ENCODE measurements around the gene RRAS. TPM values are rescaled to one million over a fixed set of nuclear protein-coding genes. Genes with fewer than 3 reads are reported as not detected.
"Not testable (repeated sequence)": the region's sequence is repeated elsewhere in the genome, so short reads cannot be mapped to it uniquely, and the experiment has no call there.

RRAS gene
- total RNA-seq, 1 donor from 2014 or later: 3.9 TPM

DNA sequence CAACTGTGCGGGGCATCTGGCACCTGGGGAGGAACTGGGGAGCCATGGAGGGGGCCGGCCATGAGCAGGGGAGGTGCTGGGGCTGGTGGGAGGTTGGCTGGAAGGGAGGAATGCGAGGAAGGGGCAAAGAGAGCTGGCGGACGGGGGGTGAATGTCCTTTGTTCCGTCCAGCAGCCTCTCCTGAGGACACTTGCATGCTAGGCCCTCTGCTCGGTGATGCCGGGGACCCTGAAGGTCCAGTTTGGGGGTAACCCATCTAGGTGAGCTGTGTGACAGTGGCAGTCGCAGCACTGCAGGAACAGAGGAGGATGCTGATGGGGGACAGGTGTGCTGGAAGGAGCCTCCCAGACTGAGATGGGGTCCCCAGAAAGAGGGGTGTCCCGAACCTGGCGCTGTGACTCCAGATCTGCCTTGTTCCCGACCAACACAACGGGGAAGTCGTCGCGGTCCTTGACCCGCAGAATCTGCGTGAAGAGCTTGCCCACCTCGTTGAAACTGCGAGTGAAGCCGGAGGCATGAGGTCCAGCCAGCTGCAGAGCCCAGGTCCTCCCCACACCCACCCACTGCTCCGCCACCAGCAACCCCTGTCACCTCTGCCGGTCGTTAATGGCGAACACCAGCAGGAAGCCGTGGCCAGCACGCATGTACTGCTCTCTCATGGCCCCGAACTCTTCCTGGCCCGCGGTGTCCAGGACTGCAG, 3.6 kb downstream of the RRAS start:
- TF ChIP-seq, protein P1, sequence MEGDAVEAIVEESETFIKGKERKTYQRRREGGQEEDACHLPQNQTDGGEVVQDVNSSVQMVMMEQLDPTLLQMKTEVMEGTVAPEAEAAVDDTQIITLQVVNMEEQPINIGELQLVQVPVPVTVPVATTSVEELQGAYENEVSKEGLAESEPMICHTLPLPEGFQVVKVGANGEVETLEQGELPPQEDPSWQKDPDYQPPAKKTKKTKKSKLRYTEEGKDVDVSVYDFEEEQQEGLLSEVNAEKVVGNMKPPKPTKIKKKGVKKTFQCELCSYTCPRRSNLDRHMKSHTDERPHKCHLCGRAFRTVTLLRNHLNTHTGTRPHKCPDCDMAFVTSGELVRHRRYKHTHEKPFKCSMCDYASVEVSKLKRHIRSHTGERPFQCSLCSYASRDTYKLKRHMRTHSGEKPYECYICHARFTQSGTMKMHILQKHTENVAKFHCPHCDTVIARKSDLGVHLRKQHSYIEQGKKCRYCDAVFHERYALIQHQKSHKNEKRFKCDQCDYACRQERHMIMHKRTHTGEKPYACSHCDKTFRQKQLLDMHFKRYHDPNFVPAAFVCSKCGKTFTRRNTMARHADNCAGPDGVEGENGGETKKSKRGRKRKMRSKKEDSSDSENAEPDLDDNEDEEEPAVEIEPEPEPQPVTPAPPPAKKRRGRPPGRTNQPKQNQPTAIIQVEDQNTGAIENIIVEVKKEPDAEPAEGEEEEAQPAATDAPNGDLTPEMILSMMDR (IDR thresholded peaks at IDR 0.05; ENCODE audit: unreplicated experiment): no peak
- no peaks in the 10 kb centered on the region for H3K36me3 Mint-ChIP-seq (ENCODE audit: insufficient read depth)
- H3K4me3 Mint-ChIP-seq (ENCODE audit: low read depth): no peak overlapping the region
- H3K4me1 Mint-ChIP-seq (ENCODE audit: low read depth): peaks cover 22% of the 10 kb centered on the region
- H3K27me3 Mint-ChIP-seq: peaks cover 33% of the 10 kb centered on the region
- DNase-seq (ENCODE audit: low spot score, unreplicated experiment): no peak
- no peaks in the 10 kb centered on the region for H3K9me3 Mint-ChIP-seq (ENCODE audit: low read depth)
- peak overlapping the region; percentile 81 for H3K27ac Mint-ChIP-seq

DNA sequence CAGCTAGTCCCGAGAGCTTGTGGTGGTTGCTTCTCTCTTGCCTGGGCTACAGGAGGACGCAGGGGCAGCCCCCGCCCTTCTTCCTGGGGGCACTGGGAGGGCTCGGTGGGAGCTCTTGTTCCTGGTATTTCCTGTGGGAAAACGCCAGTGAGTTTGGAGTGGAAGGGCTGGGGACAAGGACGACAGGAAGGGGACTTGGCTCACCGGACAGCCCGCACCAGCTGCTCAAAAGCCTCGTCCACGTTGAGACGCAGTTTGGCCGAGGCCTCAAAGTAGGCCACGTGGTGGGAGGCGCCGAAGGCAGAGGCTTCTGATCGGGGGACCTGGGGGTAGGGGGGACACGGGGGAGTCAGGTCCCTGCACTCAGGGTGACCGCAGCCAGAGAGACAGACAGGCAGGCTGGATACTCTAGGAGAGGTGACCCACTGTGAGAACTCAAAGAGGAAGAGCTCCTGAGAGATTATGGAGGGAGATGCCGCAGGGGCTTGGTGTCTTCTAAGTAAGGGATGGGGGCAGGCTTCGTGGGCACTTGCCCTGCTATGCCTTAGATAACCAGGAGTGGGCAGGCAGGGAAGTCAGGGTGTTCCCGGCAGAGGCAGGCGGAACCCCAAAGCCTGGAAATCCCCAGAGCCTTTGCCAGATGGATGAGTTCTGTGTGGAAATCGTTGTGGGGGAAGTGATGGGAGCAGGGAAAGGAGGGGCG, 4.3 kb downstream of the RRAS start:
- no peaks in the 10 kb centered on the region for H3K36me3 Mint-ChIP-seq (ENCODE audit: insufficient read depth)
- H3K4me1 Mint-ChIP-seq (ENCODE audit: low read depth): peaks cover 18% of the 10 kb centered on the region
- H3K4me3 Mint-ChIP-seq (ENCODE audit: low read depth): no peak overlapping the region
- no peaks in the 10 kb centered on the region for H3K9me3 Mint-ChIP-seq (ENCODE audit: low read depth)
- TF ChIP-seq, protein P1 (IDR thresholded peaks at IDR 0.05; ENCODE audit: unreplicated experiment): no peak
- H3K27ac Mint-ChIP-seq: peak overlapping the region; percentile 81
- peaks cover 33% of the 10 kb centered on the region for H3K27me3 Mint-ChIP-seq
- DNase-seq (ENCODE audit: low spot score, unreplicated experiment): no peak

DNA sequence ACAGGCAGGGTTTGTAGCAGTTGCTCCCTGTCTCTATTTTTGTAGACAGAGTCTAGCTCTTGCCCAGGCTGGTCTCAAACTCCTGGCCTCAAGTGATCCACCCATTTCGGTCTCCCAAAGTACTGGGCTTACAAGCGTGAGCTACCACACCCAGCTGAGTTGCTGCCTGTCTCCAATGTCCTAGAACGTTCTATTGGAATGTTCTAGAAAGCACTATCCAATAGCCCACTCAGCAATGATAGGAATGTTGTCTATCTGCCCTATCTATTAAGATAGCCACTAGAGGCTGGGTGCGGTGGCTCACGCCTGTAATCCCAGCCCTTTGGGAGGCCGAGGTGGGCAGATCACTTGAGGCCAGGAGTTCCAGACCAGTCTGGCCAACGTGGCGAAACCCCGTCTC, 6.7 kb downstream of the RRAS start:
- DNase-seq (ENCODE audit: low spot score, unreplicated experiment); H3K4me1 Mint-ChIP-seq (ENCODE audit: low read depth): not testable (repeated sequence)

DNA sequence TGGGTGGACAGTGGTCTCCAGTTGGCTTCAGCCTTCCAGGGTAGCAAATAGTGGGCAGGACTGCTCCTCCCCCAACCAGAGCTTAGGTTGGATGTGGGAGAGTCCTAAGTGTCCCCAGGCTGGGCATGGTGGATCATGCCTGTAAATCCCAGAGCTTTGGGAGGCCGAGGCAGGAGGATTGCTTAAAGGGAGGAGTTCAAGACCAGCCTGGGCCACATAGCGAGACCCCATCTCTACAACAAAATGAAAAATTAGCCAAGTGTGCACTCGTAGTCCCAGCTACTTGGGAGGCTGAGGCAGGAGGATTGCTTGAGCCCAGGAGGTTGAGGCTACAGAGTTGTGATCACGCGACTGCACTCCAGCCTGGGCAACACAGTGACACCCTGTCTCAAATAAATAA, 7.4 kb downstream of the RRAS start:
- Mint-ChIP-seq H3K36me3 (ENCODE audit: insufficient read depth) (peaks cover 5% of the 10 kb centered on the region), H3K9me3 (ENCODE audit: low read depth) (no peaks in the 10 kb centered on the region), H3K4me1 (ENCODE audit: low read depth) (peaks cover 3% of the 10 kb centered on the region), H3K27ac (no peak overlapping the region), H3K27me3 (peaks cover 15% of the 10 kb centered on the region), H3K4me3 (ENCODE audit: low read depth) (no peak overlapping the region)
- DNase-seq (ENCODE audit: low spot score, unreplicated experiment): no peak
- TF ChIP-seq, protein P1 (IDR thresholded peaks at IDR 0.05; ENCODE audit: unreplicated experiment): no peak

More for the DNA sequence above, 6.7 kb downstream of the RRAS start:
- peaks cover 19% of the 10 kb centered on the region for H3K27me3 Mint-ChIP-seq
- H3K27ac Mint-ChIP-seq: peak overlapping the region; percentile 33
- H3K9me3 Mint-ChIP-seq (ENCODE audit: low read depth); H3K4me3 Mint-ChIP-seq (ENCODE audit: low read depth); H3K36me3 Mint-ChIP-seq (ENCODE audit: insufficient read depth): not testable (repeated sequence)

DNA sequence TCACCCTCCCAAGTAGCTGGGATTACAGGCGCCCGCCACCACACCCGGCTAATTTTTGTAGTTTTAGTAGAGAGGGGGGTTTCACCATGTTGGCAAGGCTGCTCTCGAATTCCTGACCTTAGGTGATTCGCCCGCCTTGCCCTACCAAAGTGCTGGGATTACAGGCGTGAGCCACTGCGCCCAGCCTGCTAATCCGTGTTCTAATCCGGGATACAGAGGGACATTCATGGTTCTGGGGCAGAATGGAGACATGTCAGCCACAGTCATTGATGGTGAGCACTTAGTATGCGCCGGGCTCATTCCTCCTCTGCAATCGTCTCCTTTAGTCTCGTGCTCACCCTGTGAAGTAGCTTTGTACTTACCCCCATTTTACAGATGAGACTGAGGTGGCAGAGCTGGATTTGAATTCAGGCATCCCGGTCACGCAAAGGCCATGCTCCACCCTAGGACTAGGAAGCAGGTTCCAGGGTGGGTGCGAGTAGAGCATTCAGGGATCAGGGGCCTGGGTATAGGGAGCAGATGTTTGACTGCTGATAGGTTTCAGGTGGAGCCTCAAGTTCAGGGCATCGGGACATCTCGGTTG, 8.2 kb downstream of the RRAS start:
- no peak overlapping the region for H3K4me3 Mint-ChIP-seq (ENCODE audit: low read depth)

More for the DNA sequence above, 8.2 kb downstream of the RRAS start:
- peak overlapping the region; percentile 73 for H3K27ac Mint-ChIP-seq
- peaks cover 3% of the 10 kb centered on the region for H3K4me1 Mint-ChIP-seq (ENCODE audit: low read depth)
- H3K36me3 Mint-ChIP-seq (ENCODE audit: insufficient read depth): peaks cover 7% of the 10 kb centered on the region
- no peaks in the 10 kb centered on the region for H3K9me3 Mint-ChIP-seq (ENCODE audit: low read depth)
- TF ChIP-seq, protein P1 (IDR thresholded peaks at IDR 0.05; ENCODE audit: unreplicated experiment): no peak
- DNase-seq (ENCODE audit: low spot score, unreplicated experiment): no peak
- H3K27me3 Mint-ChIP-seq: peaks cover 12% of the 10 kb centered on the region
